HepG2 (cell line): ENCODE data around the gene TICAM2. TPM values are rescaled to one million over a fixed set of nuclear protein-coding genes. Genes with fewer than 3 reads are reported as not detected.
A peak's percentile ranks its signal among the peaks of the same experiment; 100 is the strongest.

Experiments
- ATAC-seq: fragments of 200-7000 bp; cut with Tn5 transposase; 3 replicates; pipeline ENCODE4 v1.9.1; 2020; ENCODE audit warnings: mild to moderate bottlenecking, moderate library complexity
- BruUV-seq: library from RNA; stranded (reverse); fragments of 400-500 nt; replicated peaks from 2 replicates; lab custom pipeline; 2021; lab: Mats Ljungman, UMichigan
- CTCF ChIA-PET: fragments of 300-600 bp; formaldehyde crosslinking; extraction: SDS; loops from one replicate; lab custom pipeline; 2021; ENCODE audit warnings: low total read pairs, inconsistent platforms, low intra/inter-chr PET ratio; lab: Yijun Ruan, JAX
- POLR2A ChIA-PET: fragments of 350-600 bp; sonication (Branson Sonifier 250); formaldehyde crosslinking; loops from one replicate; lab custom pipeline; 2020; ENCODE audit warnings: antibody characterized with exemption, inconsistent platforms; lab: Yijun Ruan, JAX
- DNase-seq: peaks from one replicate; pipeline ENCODE4 v3.0.0-alpha.2; 2015; ENCODE audit warnings: low spot score
- FAIRE-seq: peaks from 3 replicates; lab custom pipeline; 2011; peaks lifted over from hg19 to GRCh38; lab: Jason Lieb, UNC
- H2AFZ ChIP-seq: one replicate; pipeline ENCODE4 v1.6.1; 2011; ENCODE audit warnings: low read length, inconsistent platforms
- H3K27ac ChIP-seq: fragments of 300-600 bp; 3 replicates; pipeline ENCODE4 v1.8.0; 2011; ENCODE audit warnings: mixed run types, mild to moderate bottlenecking, mixed read lengths, low read length, inconsistent platforms; ENCODE audit not compliant: insufficient read depth; ENCODE audit errors: extremely low read length
- H3K27me3 ChIP-seq, 2 experiments: fragments of 200-600 bp in 1 of 2; 2 replicates in 1 of 2; 3 replicates in 1 of 2; pipeline versions ENCODE4 v1.6.0 to v1.8.0; 2011; ENCODE audit warnings: low read length in 2 of 2, mild to moderate bottlenecking in 2 of 2, moderate library complexity in 2 of 2, inconsistent platforms in 1 of 2; ENCODE audit not compliant: insufficient read depth in 2 of 2, control insufficient read depth in 1 of 2
- H3K36me3 ChIP-seq, 2 experiments: fragments of 200-600 bp in 1 of 2; replicated peaks in 1 of 2; 2 replicates in 1 of 2; 3 replicates in 1 of 2; pipeline versions ENCODE4 v1.5.1 to v1.8.0; 2011; ENCODE audit warnings: low read length in 2 of 2, inconsistent platforms in 1 of 2; ENCODE audit not compliant: insufficient read depth in 2 of 2, control insufficient read depth in 1 of 2
- H3K4me1 ChIP-seq: 2 replicates; pipeline ENCODE4 v1.5.1; 2012; ENCODE audit warnings: low read length, inconsistent platforms; ENCODE audit not compliant: insufficient read depth
- H3K4me2 ChIP-seq: 2 replicates; pipeline ENCODE4 v1.6.0; 2011; ENCODE audit warnings: low read depth, low read length, inconsistent platforms
- H3K4me3 ChIP-seq, 3 experiments: fragments of 200-600 bp in 1 of 3; sonication (generic), shearing (Covaris generic) in 1 of 3; replicated peaks in 1 of 3; 2 replicates each; pipeline ENCODE4 v1.5.1; 2011 to 2016; ENCODE audit warnings: low read length in 3 of 3, inconsistent platforms in 2 of 3, low read depth in 2 of 3, mild to moderate bottlenecking in 2 of 3, control low read depth in 1 of 3, mixed read lengths in 1 of 3; ENCODE audit not compliant: insufficient read depth in 1 of 3
- H3K79me2 ChIP-seq: one replicate; pipeline ENCODE4 v1.6.1; 2011; ENCODE audit warnings: low read length, inconsistent platforms; ENCODE audit not compliant: insufficient read depth
- H3K9ac ChIP-seq: 2 replicates; pipeline ENCODE4 v1.6.0; 2011; ENCODE audit warnings: mild to moderate bottlenecking, low read depth, low read length, inconsistent platforms; ENCODE audit not compliant: insufficient read depth
- H3K9me3 ChIP-seq: 2 replicates; pipeline ENCODE4 v1.5.1; 2012; ENCODE audit warnings: mild to moderate bottlenecking, low read length
- H4K20me1 ChIP-seq: 2 replicates; pipeline ENCODE4 v1.6.0; 2011; ENCODE audit warnings: inconsistent platforms, mild to moderate bottlenecking, low read length, moderate library complexity; ENCODE audit not compliant: insufficient read depth
- AHR ChIP-seq: IDR thresholded peaks from 2 replicates; pipeline ENCODE4 v1.6.1; 2018; ENCODE audit warnings: missing genetic modification reagents, missing compliant biosample characterization
- BCLAF1 ChIP-seq: fragments of 450-650 bp; IDR thresholded peaks from 2 replicates; pipeline ENCODE4 v1.6.1; 2017; ENCODE audit warnings: mild to moderate bottlenecking
- JARID2 ChIP-seq: sonication (generic); formaldehyde crosslinking; IDR thresholded peaks from 2 replicates; pipeline ENCODE4 v1.8.1; 2023; ENCODE audit warnings: missing genetic modification reagents, inconsistent platforms; ENCODE audit not compliant: insufficient replicate concordance
- SMC3 ChIP-seq: IDR thresholded peaks from 2 replicates; pipeline ENCODE4 v1.6.1; 2011; ENCODE audit warnings: low read length, improper control_type of control experiment
- STAG1 ChIP-seq: sonication (generic); formaldehyde crosslinking; IDR thresholded peaks from 2 replicates; pipeline ENCODE4 v1.4.0; 2020; ENCODE audit warnings: missing genetic modification reagents
- ZBTB21 ChIP-seq: sonication (generic); formaldehyde crosslinking; IDR thresholded peaks from 2 replicates; pipeline ENCODE4 v1.4.0; 2020; ENCODE audit warnings: missing genetic modification reagents
- ZNF121 ChIP-seq: sonication (generic); formaldehyde crosslinking; IDR thresholded peaks from 2 replicates; pipeline ENCODE4 v1.5.0; 2020; ENCODE audit warnings: mild to moderate bottlenecking, missing genetic modification reagents
- ZNF276 ChIP-seq: sonication (generic); formaldehyde crosslinking; IDR thresholded peaks from 2 replicates; pipeline ENCODE4 v1.4.0; 2020; ENCODE audit warnings: mild to moderate bottlenecking, low read depth, missing genetic modification reagents
- ZNF605 ChIP-seq: sonication (generic); formaldehyde crosslinking; IDR thresholded peaks from 2 replicates; pipeline ENCODE4 v1.8.0; 2022; ENCODE audit warnings: mild to moderate bottlenecking, missing genetic modification reagents
- ZNF619 ChIP-seq: sonication (generic); formaldehyde crosslinking; IDR thresholded peaks from 2 replicates; pipeline ENCODE4 v1.4.0; 2020; ENCODE audit warnings: mild to moderate bottlenecking, missing genetic modification reagents
- ZNF674 ChIP-seq: sonication (generic); formaldehyde crosslinking; IDR thresholded peaks from 2 replicates; pipeline ENCODE4 v1.5.0; 2020; ENCODE audit warnings: low read depth, mild to moderate bottlenecking, missing genetic modification reagents
- ZNF724P ChIP-seq: sonication (generic); formaldehyde crosslinking; IDR thresholded peaks from 2 replicates; pipeline ENCODE4 v1.8.0; 2022; ENCODE audit warnings: missing genetic modification reagents, borderline replicate concordance
- ZNF775 ChIP-seq: sonication (generic); formaldehyde crosslinking; IDR thresholded peaks from 2 replicates; pipeline ENCODE4 v1.4.0; 2020; ENCODE audit warnings: missing genetic modification reagents, mild to moderate bottlenecking, moderate library complexity, borderline replicate concordance
- ZNF878 ChIP-seq: sonication (generic); formaldehyde crosslinking; IDR thresholded peaks from 2 replicates; pipeline ENCODE4 v1.8.1; 2023; ENCODE audit warnings: mild to moderate bottlenecking, missing genetic modification reagents, moderate library complexity
- WGBS: methylation state at CpG from one replicate; pipeline ENCODE4 v1.1.6; 2017; ENCODE audit warnings: low lambda C conversion rate; 5-methylcytosine and 5-hydroxymethylcytosine counted together
- in situ Hi-C: cut with HindIII; loops from 2 replicates; pipeline ENCODE4 v1.10.0; 2017; ENCODE audit warnings: low pct_unique_long_range_greater_than_20kb; ENCODE audit not compliant: extremely low pct_ligation_motif_present
- intact Hi-C: fragments of 100-400 bp; cut with micrococcal nuclease; formaldehyde crosslinking; loops from one replicate; pipeline ENCODE4 v1.10.0; 2022; ENCODE audit not compliant: unreplicated experiment
- polyA plus RNA-seq, 8 experiments: library from polyadenylated mRNA; depleted of rRNA in 3 of 8; stranded (reverse) in 7 of 8; unstranded in 1 of 8; fragments of >200 nt; fragmentation: Illumina TruSeq in 4 of 8; extraction: Trizol in 4 of 8; gene quantifications; 2 replicates each; pipeline versions ENCODE4 v1.2.1 to v1.2.3, GENCODE V29; 2011 to 2016; ENCODE audit warnings: low read depth in 4 of 8, missing spikeins in 1 of 8, mixed read lengths in 1 of 8; ENCODE audit not compliant: insufficient read depth in 1 of 8
- total RNA-seq, 5 experiments: library from RNA; depleted of rRNA; stranded (reverse); fragments of >200 nt; fragmentation: Illumina TruSeq; extraction: Trizol; gene quantifications; 2 replicates each; pipeline ENCODE4 v1.2.3, GENCODE V29; 2016; ENCODE audit warnings: low read depth in 1 of 5
- TF ChIP-seq, protein P1 (sequence below): sonication (generic); formaldehyde crosslinking; IDR thresholded peaks from 2 replicates; pipeline ENCODE4 v1.5.0; 2020; ENCODE audit warnings: mild to moderate bottlenecking, missing genetic modification reagents

The TICAM2 gene
- total and polyA plus RNA-seq, 2 of the 13 experiments (the other 11 are each of a cell fraction or from before 2014, with no cell fraction given): 0.04 TPM; not detected in 1

DNA sequence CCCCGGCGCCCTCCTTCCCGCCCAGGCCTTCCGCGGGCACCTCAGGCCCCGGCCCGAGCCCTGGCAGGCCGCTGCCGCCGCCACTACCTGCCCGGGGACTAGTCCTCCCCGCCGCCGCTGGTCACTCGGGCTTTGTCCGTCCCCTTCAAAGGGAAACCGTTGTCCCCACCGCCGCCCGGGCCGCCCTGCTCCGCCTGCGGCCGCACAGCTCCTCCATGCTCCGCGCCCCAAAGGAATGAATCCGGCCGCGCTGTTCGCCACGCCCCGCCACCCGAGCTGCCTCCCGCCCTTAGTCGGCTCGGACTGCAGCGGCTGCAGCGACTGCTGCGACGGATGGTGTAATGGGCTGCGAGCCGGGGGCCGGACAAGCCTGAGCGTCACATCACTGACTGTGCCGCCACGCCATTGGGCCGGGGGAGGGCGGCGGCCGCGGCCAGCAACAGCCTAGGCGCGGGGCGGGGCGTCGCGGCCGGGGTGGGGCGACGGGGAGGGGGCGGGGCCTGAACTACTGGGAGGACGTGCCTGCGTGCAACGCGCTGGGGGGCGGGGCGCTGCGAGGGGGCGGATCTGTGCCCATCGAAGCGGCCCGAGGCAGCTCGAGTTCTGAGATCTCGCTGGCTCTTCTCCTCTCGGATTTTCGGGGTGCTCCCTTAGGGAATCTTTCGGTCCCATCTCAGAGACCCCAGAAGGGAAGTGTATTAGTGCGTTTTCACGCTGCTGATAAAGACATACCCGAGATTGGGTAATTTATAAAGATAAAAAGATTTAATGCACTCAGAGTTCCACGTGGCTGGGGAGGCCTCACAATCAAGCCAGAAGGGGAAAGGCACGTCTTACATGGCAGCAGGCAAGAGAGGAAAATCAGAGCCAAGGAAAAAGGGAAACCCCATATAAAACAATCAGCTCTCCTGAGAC is 57.6 kb downstream of the TICAM2 start, which contains the start of gene FEM1C:
FEM1C (minus strand) TSS at position 340 of the 915 bp plus-strand sequence. CDS start 1,282 bp downstream, outside the sequence.
- peak within 1 kb of the TSS; percentile 46 for H2AFZ ChIP-seq
- BruUV-seq: no TSS peak
- H3K4me3 ChIP-seq: peak within 1 kb of the TSS; percentile 87 to 93 (median 91)
- 0 out of 5 replicates have a peak, but pooled peaks cover 0 to under 1% of the 10 kb centered on the region in 2 experiments for H3K36me3 ChIP-seq
- FAIRE-seq (peak; percentile 42), DNase-seq (peak; percentile 91), ATAC-seq (peak; percentile 97)
- H3K9ac ChIP-seq: peak within 1 kb of the TSS; percentile 95
- H3K79me2 ChIP-seq: peaks cover 45% of the 10 kb centered on the region
- CTCF ChIA-PET: no interaction called here
- intact Hi-C loops: loop anchor here (1.0 to 5.0 kb wide), 2 partner anchors 82 to 298 kb away; partner anchors contain the start of genes AP3S1, ATG12 and TMED7
- H4K20me1 ChIP-seq: peaks cover 37% of the 10 kb centered on the region
- peaks cover 6% of the 10 kb centered on the region for H3K9me3 ChIP-seq
- in situ Hi-C loops: loop anchor here (5.0 to 10.0 kb wide), 2 partner anchors 43 to 290 kb away; no protein-coding TSS in a partner anchor
- POLR2A ChIA-PET: interaction anchor here (0.6 to 2.3 kb wide), 14 partner anchors 10 to 540 kb away, joined by 3 to 7 read pairs (median 4); partner anchors contain the start of genes CCDC112, COMMD10, TICAM2 and TMED7
- H3K4me2 ChIP-seq: peak within 1 kb of the TSS; percentile 93
- H3K27ac ChIP-seq: peak within 1 kb of the TSS; percentile 93
- H3K27me3 ChIP-seq: no peaks in the 10 kb centered on the region; a peak in 1 of 5 replicates
- H3K4me1 ChIP-seq: peaks cover 24% of the 10 kb centered on the region
- WGBS: 3% methylated on average over 12 of the region's 82 CpGs
- TF ChIP-seq JARID2 (CRISPR knock-in tag) (no peak), ZNF724P (peak; percentile 82; the same call in 1 of the 2 replicates), SMC3 (no peak), ZNF605 (CRISPR knock-in tag) (no peak), ZNF276 (CRISPR knock-in tag) (no peak), STAG1 (CRISPR knock-in tag) (0 out of 2 replicates have a peak, but pooled peaks have one; percentile 13), ZNF121 (CRISPR knock-in tag) (peak; percentile 32; the same call in 1 of the 2 replicates), ZNF674 (CRISPR knock-in tag) (0 out of 2 replicates have a peak, but pooled peaks have one; percentile 50), ZBTB21 (CRISPR knock-in tag) (no peak), ZNF775 (CRISPR knock-in tag) (no peak), ZNF619 (peak; percentile 81), AHR (CRISPR knock-in tag) (no peak), BCLAF1 (no peak), ZNF878 (CRISPR knock-in tag) (0 out of 2 replicates have a peak, but pooled peaks have one; percentile 42)
- TF ChIP-seq, protein P1, sequence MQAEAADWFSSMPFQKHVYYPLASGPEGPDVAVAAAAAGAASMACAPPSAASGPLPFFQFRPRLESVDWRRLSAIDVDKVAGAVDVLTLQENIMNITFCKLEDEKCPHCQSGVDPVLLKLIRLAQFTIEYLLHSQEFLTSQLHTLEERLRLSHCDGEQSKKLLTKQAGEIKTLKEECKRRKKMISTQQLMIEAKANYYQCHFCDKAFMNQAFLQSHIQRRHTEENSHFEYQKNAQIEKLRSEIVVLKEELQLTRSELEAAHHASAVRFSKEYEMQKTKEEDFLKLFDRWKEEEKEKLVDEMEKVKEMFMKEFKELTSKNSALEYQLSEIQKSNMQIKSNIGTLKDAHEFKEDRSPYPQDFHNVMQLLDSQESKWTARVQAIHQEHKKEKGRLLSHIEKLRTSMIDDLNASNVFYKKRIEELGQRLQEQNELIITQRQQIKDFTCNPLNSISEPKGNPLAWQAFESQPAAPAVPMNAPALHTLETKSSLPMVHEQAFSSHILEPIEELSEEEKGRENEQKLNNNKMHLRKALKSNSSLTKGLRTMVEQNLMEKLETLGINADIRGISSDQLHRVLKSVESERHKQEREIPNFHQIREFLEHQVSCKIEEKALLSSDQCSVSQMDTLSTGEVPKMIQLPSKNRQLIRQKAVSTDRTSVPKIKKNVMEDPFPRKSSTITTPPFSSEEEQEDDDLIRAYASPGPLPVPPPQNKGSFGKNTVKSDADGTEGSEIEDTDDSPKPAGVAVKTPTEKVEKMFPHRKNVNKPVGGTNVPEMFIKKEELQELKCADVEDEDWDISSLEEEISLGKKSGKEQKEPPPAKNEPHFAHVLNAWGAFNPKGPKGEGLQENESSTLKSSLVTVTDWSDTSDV (CRISPR knock-in tag): peak; percentile 79; the same call in 1 of the 2 replicates
